NCI-H524 (cell line): Measurements from ENCODE around the gene HOXA11.

Experiments used
- DNase-seq, 2 experiments: peaks; one replicate each; lab custom pipeline; 2025; lab: John Stamatoyannopoulos, UW

Gene HOXA11

DNA sequence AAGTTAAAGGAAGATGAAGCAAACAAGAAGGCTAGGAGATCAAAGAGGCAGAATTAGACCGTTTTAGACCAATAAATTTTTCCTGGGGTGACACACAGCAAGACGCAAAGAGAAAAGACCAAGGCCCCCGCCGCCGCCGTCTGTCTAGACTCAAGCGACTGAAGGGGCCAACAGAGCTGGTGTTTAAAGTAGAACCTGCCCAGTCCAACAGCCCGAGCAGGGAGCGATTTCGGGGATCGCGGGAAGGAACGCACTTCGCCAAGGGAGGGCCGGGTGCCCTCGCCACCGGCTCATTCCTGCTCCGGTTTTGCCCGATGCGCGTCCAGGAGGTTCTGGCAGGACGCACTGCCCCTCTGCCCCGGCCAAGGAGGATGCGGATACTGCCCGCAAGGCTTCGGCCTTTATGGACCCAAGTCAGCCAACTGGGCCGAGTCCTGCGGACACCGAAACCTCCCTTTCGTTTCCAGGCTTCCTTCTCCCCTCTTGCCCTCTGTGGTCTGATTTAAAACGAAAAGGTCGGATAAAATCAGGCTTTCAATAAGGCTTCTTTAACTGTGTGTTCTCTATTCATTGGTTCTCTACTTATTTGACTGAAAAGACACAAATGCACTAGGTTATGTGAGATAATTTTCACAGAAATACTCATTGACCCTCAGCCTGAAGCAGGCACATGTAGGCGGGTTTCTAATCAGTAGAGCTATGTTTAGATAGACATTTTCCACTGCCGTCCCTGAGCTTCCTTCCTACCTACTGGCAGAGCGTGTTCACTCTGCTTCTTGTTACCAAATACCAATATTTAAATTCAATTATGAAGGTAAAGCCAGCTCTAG, 26.4 kb downstream of the HOXA11 start:
- no peak for DNase-seq

DNA sequence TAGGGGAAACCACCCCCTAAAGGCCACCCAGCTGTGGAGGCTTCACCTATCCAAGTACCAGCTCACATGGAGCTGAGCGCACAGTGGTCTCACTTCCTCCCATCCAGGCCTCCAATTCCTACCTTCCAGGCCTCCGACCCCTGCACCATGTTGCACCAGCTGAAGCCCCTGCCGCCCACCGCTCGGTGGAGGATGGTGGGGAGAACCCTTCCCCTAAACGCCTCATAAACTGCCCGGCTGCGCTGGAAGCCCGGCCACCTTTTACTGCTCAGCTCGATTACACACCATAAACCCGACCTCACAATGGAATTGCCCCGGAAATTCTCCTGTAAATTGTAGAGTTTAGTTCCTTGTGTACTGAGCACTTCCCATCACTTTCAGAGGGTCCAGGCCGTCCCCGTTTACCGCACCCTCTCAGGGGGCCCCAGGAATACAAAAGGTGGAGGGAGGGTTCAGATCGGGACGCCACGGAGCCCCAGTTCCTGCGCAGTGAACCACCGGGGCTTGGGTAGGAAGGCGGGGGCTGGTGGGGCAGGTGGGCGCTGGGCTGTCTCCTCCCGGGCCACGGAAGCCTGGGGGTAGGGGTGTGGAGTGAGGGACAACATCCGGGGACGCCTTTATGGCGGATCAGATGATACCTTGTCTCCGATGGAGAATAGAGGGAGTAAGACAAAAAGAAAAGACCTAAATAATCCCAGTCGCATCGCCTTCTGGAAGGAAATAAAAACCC, 27.2 kb downstream of the HOXA11 start:
- no peak for DNase-seq

DNA sequence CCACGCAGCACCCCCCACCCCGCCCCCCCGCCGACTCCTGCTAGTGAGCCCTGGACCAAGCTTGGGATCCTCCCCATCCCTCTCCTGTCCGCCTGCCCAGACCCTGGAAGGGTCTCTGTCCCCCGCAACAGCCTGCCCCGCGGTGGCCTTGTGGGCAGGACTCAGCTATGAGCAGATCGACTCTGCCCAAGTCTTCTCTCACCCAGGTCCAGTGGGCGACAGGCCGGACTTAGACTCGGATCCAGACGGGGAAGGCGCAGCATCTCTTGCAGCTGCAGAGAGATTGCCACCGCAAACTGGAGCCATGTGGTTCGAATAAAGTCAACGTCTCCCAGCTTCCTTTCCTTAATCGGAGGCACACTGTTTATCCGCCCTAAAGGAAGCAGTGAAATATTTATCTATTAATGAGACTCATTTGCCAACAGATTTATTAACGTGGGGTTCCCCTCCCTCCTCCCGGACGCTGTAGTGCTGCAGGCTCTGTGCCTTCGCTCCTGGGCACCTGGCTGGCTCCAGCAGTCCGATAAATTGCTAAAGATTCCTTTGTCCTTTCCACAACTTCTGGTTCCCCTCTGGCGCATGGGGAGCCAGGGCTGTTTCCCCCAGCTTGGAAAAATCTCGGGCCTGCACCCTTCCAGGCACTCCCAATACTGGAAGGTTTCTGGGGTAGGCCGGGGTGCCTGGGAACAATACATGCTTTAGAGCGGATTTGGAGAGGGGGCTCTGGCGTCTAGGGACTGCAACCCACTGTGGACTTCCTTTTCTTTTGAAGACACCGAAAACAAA, 27.9 kb downstream of the HOXA11 start:
- no peak for DNase-seq

DNA sequence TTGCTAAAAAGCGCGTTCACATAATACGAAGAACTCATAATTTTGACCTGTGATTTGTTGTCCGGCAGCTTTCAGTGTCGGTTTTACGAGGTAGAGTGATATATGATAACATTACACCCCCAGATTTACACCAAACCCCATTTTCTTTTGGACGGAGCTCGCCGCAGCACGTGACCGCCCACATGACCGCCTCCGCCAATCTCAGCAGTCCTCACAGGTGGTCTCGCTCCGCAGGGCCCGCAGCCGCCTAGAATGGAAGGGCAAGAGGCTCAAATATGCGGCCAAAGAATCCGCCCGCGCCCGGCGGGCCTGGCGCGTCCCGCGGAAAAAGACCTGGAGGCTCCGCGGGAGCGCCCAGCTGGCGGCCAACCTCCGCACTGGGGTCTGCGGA, 28.5 kb downstream of the HOXA11 start, which contains the start of gene HOXA7:
Gene HOXA7 (minus strand): TSS at position 168 of the 391 bp plus-strand sequence. CDS start 130 bp downstream, at position 38.
- peak; percentile 48 to 75 for DNase-seq

DNA sequence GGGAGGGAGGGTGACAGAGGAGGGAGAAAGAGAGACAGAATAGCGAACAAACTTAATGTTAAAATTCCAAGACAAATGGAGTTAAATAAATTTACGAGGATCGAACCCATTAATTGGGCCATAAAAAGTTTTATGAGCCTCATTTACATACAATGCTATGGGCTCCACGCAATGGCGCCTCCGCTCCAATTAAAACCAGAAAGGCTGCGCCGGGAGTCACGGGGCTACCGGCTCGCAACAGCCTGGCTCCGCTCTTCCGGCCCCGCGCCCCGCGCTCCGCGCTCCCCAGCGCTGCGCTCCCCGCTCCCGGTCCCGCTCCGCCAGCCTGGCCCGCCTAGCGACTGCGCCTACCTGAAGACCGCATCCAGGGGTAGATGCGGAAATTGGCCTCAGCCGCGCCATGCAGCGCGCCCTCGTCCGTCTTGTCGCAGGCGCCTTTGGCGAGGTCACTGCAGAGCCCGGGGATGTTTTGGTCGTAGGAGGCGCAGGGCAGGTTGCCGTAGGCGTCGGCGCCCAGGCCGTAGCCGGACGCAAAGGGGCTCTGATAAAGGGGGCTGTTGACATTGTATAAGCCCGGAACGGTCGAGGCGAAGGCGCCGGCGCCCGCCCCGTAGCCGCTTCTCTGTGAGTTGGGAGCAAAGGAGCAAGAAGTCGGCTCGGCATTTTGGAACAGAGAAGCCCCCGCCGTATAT, 29.1 kb downstream of the HOXA11 start:
- DNase-seq: peak in 1 of 2 experiments; percentile 41

DNA sequence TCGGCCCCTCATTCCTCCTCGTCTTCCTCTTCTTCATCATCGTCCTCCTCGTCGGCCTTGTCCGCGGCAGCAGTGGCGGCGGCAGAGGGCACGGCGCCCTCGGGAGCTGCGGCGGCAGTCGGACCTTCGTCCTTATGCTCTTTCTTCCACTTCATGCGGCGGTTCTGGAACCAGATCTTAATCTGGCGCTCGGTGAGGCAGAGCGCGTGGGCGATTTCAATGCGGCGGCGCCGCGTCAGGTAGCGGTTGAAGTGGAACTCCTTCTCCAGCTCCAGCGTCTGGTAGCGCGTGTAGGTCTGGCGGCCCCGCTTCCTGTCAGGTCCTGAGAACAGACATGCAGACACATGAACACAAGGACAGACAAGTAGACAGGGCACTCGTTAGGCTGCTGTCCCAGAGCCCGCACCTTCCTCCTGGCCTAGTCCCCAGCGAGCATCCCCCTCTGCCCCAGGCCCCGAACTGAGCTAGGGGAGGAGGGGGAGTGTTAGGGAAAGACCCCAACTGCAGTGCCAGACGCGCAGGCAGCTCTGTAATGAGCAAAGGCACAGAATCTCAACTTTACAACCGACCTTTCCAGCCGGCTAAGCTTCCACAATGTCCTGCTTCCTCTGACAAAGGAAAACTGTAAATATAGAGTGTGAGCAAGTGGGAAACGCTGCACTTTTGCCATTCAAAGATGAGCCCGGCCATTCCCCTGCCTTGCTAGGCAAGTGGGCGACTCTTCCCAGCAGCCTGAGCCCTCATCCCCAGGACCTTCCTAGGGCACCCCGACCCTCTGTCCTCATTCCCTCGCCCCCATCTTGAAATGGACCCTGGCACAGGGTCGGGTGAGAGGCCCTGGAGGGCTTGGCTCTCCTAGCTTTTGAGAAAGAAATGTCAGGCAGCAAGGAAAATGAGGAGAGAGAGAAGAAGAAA, 29.9 kb downstream of the HOXA11 start:
- DNase-seq: no peak

DNA sequence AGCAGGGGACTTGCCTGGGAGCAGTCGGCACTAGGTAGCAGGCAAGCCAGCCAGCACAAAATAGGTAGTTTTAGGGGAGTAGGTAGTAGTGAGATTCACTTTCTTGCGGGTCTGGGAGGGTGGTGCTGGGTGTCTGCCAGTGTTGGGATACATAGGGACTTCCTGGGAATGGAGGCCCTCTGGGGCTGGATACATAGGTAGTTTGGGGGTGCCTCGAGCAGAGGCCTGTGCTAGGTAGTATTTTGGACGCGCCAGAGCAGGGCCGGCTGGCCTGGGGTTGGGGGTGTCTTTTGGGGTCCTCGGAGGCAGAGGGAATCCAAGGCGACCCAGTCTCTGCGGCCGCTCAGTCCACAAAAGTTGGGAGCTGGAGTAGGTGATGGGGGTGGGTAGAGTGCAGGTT, 30.7 kb downstream of the HOXA11 start:
- DNase-seq: no peak

DNA sequence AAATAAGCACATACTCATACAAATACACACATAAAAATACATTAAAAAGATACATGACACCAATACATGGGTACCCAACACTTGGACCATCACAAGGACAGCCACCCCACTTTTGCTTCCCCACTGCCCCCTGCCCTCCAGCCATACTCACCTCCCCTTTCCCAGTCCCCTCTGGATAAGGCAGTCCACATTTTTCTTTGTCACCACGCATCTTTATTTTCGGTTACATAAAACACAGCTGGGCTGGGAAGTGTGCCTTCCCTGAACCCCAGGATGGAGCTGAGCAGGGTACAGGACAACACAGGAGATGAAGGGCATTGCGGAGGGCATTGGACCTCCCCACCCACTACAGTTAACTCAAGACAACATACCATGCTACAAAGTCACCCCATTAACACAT, 31.5 kb downstream of the HOXA11 start:
- DNase-seq: no peak

DNA sequence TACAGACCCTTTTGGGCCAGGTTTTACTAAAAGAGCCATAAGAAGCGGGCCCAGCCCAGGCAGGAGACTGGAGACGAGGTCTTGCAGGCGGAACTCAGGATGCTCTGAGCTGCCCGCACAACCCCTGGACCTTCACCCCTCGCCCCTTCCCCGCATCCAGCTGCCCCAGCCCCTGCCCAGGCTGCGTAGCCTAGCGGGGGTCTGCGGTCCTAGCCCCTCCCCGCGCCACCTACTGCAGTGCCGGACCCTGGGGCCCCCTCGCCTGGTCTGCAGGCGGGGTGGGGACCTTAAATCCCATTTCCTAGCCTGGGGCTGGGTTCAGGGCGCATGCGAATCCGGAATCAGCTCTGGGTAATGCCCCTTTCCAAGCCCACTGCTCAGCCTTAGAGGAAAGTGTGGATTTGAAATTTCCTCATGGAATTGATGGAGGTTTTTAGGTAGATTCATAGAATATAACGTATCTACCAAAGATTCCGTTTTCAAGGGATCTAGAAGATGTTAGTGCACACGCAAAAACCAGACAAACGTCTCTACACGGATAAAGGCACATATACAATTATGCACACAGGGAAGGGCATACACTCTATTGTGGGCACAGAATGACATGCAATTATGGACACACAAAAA, 32.1 kb downstream of the HOXA11 start:
- no peak for DNase-seq

DNA sequence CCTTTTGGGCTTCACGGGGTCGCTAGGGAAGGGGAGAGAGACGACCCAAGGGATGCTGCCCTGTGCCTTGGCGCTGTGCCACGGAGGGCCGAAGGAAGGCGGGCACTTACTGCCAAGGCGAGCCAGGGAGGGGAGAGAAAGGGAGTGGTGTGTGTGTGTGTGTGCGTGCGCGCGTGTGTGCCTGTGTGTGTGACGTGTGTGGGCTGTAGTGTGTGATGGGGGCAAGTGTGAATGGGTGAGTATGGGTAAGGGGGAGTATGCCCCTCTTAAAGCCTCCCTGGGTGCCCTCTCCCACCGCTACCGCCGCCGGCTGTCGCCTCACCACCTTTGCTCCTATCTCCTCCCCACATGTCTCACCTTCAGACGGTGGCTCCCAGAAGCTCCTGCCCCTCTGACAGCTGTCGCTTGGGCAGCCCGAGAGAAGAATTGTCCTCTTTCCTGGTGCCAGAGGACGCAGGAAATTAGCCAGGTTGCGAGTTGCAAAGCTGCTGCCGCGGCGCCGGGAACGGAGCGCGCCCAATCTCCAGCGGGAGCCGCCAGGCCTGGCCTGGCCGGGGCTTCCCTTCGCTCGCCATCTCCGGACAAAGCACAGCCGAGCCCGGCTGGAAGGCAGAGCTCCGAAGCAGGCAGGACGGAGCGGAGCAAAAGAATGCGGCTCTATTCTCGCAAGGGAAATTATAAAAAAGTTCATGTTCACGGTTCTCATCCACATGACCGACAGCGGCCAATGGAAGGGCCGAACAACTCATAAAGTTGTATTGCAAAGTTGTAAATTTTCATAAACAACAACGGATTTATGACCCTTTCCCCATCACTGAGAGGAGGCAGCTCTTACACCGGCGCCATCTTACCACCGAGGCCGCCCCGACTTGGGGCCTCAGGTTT, 32.9 kb downstream of the HOXA11 start, which contains the start of gene HOXA3:
Gene HOXA3 (minus strand): TSS at position 653 of the 885 bp plus-strand sequence. CDS start 41,943 bp downstream, outside the sequence.
- peak in 1 of 2 experiments; percentile 33 for DNase-seq

DNA sequence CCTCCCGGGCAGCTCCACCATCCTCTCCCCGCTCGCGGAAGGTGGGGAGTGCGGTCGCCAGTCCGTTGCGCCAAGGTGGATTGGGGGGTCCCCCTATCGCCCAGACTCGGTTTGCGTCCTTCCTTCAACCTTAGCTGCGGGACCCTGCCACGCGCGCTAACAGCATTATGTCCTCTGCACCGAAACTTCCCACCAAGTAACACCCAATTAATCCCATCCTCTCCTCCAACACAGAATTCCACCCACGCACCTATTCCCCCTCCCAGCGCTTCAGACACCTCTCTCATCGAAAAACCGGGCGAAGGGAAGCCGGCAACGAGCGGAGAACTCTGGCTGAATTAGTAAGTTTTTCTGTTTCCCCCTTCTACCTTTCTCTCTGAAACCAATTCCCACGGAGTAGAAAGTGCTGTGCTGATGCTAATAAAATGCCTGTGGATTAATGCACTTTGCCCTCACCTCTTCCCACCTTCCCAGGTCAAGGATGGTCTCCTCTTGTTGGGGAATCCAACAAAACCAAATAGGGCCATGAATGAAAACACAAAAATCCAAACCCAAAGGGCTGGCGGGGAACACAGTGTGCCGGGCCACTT, 33.6 kb downstream of the HOXA11 start:
- DNase-seq: no peak

DNA sequence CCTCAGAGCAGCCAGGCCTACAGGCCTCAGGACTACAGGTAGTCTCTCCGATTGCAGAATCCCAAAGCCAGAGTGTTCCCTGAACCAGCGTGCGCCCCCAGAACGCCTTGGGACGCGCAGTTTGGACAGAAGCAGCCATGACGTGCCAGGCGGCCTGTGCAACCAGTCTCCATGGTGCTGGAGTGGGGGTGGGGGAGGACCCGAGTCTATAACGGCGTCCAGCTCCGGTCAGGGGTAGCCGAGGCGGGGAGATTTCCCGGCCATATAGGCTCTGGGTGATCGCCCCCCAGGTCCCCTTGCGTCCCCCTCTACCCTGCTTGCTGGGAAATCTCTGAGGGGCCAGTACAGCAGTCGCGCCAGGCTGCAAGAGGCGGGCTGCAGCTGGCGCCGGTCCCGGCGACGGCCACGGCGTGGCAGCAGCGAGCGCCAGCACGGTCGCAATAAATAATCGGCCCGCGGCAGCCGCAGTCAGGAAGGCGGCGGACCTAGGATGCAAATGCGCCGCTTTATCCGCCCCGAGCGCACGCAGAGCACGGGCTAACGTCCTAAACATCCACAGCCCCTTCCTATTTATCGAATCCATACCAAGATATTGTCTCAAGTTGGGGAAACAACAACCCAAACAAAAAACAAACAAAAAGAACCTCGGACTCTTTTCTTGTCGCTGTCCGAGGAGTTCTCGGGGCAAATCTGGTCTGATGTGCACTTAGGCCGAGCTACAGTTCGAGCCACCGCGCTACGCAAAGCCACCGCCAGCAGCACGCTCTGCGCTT, 34.3 kb downstream of the HOXA11 start:
- DNase-seq: peak in 1 of 2 experiments; percentile 65

DNA sequence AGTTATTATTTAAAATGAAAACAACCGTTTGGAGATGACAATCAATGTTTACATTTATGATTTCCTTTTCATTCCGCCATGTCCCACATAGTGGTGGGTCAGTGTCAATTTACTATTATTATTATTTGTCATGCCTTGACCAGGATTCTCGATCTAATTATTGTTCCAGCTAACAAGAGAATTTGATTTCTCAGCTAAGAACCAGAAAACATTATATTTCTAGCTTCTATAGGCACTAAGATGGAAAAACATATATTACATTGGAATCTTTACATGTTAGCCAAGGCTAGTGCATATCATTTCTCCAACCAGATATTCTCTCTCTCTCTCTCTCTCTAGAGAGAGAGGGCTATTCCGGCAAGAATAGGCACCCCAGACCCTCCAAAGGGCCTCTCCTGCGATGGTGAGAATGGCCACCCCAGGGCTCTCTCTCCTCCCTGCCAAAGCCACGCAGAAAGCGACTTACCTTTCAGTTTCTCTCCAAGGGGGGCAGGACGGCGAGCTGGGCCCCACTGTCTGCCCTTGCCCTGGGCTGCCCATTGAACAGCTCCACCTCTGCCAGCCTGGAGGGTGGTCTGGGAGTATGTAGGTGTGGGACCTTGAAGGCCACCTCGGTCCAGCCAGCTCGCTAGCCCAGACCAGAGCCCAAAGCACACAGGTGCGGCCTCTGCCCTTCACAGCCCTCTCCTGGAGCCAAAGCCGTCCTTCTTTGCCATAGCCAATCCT, 35.0 kb downstream of the HOXA11 start:
- peak in 1 of 2 experiments; percentile 42 for DNase-seq

DNA sequence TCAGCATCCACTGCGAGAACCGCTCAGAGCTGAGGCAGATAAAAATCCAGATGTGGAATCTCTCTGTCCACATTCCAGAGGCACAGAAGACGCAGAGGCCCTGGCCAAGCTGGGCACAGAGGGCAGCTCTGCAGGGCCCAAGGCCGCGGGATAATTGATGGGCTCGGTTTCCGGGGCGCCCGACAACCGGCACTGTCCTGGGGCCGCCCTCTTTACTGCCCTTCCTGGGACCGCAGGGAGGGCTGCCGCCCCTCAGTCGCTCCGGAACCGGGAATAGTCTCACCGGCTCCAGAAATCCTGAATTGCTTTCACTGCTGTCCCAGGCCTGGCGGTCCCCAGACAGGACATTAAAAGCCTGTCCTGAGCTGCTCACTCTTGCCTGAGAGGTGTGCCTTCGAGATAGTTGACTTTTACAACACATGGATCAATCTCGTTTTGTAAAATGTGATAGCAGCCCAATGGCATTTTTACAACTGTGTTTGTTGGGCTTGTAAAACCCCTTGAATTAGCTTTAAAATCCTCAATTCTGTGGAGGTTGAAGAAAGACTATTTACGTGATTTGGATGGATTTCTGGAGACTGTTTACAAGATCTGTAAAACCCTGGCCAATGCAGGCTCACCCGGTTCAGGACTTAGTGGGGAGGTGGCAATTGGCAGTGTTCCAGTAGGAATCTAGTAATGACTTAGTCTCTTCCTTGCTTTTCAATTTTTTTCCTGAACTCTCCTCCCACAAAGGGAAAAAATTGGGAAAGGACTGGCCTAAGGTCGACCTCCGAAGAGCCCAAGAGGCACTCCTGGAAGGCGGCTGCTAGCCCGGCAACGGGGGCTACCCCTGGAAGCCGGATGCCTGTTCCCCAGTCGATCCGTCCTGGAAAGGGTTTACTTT, 36.0 kb downstream of the HOXA11 start:
- DNase-seq: peak in 1 of 2 experiments; percentile 41

DNA sequence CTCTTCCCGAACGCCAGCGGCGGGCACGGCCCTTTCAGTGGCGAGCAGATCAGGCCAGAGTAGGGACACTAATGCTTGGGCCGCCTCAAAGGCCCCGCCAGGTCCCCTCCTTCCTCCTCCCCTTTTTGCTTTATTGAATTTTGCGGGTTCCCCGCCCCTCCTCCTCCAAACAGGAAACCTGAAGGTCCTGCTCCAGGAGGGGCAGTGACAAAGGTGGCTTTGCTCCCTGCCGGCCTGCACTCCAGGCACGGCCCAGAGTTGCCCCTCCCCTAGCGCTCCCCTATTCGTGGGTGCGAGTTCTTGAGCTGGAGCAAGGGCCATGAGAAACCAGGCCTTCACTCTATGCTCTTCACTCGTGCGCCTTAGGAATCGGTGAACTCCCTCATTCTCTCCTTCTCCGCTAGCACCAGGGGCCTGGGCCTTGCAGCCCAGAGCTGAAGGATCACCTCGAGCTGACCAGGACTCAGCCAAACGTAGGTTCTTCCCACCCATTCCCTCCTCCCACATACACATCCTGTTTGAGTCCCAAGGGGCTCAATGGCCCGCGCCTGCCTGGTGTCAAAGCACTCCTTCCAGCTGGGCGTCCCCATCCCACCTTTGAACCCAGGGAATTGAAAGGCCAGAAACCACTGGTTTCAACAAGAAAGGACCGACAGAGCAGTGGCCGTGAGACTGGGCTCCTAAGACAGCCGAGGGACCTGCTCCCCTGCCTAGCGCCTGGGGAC, 36.8 kb downstream of the HOXA11 start:
- peak in 1 of 2 experiments; percentile 14 for DNase-seq
